Measurements from ENCODE around the gene SCLT1. TPM values are rescaled to one million over a fixed set of nuclear protein-coding genes. Genes with fewer than 3 reads are reported as not detected.

The SCLT1 gene
- polyA plus RNA-seq (2011; rRNA removed) (3.1 and 5.1 TPM in 2 replicates), polyA minus RNA-seq (2011; rRNA and poly(A)+ RNA removed) (7.2 and 8.3 TPM in 2 replicates)

DNA sequence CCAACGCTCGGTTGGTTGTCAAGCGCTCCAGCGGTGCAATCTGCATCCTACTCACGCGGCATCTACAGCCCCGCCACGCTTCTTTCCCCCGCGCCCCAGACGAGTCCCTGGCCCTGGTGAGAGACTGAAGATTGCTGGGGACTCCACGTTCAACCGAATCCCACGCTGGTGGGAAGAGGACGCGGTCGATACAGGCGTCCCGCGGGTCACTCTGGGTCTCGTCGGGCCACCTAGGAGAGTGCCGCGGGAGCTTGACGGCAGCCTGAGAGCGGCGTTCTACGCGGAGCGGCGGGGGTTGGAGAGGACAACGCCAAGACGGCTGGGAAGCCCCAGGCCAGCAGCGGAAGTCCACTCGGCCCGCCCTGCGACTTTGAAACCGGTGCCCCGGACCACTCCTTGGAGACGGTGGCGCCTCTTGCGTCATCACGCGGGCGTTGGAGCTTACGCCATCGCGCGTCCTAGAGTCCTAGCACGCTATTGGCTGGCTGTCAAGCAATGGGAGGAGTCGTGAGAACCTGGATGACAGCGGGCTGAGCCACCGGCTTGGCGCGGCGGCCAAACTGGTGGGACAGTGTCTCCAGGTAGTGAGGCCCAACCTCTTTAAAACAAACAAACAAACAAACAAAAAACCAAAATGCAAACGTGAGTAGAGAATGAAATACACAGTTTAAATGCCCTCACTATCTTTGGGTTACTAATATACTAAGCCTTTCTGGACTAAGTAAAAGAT lies at the start of gene SCLT1:
Gene SCLT1 (minus strand): TSS at position 349 of the 730 bp plus-strand sequence. CDS start 436 bp downstream, outside the sequence.
- peak within 1 kb of the TSS; percentile 61 for H3K4me3 ChIP-seq (ENCODE audit: low read depth, low read length)
- CTCF ChIA-PET = interaction anchor here (0.6 to 1.5 kb wide), 3 partner anchors 11 to 655 kb away, joined by 3 to 4 read pairs (median 3); no protein-coding TSS in a partner anchor
- TF ChIP-seq, protein P1, sequence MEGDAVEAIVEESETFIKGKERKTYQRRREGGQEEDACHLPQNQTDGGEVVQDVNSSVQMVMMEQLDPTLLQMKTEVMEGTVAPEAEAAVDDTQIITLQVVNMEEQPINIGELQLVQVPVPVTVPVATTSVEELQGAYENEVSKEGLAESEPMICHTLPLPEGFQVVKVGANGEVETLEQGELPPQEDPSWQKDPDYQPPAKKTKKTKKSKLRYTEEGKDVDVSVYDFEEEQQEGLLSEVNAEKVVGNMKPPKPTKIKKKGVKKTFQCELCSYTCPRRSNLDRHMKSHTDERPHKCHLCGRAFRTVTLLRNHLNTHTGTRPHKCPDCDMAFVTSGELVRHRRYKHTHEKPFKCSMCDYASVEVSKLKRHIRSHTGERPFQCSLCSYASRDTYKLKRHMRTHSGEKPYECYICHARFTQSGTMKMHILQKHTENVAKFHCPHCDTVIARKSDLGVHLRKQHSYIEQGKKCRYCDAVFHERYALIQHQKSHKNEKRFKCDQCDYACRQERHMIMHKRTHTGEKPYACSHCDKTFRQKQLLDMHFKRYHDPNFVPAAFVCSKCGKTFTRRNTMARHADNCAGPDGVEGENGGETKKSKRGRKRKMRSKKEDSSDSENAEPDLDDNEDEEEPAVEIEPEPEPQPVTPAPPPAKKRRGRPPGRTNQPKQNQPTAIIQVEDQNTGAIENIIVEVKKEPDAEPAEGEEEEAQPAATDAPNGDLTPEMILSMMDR (IDR thresholded peaks at IDR 0.05; ENCODE audit: insufficient read depth, low read depth, low read length) = no peak
- DNase-seq (ENCODE audit: low read depth) = peak; percentile 86
- POLR2A ChIA-PET = interaction anchor here (0.6 kb wide), 1 partner anchor 750 kb away, joined by 24 read pairs; no protein-coding TSS in a partner anchor
- H3K36me3 ChIP-seq (ENCODE audit: control insufficient read depth, insufficient read depth, low read length) = no peaks in the 10 kb centered on the region
- H3K27me3 ChIP-seq (ENCODE audit: control insufficient read depth, insufficient read depth, low read length) = no peaks in the 10 kb centered on the region

DNA sequence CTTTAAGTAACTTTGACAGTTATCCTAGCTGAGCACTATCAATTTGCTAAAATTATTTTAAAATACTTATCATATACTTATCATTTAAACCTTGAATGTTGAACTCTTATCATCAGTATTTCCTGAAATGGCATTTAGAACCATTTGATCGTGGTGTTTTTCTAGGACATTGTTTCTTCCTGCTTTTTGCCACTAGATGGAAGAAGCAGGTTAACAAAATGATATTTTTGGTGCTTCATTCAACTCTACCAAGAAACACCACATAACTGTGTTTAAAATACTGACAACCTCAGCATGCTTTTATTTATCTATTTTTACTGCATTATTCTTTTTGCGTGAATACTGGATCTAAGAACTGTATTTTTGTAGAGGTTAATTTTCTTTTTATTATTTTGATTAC lies 47.2 kb upstream of the SCLT1 start:
- Histone ChIP-seq H3K36me3 (ENCODE audit: control insufficient read depth, insufficient read depth, low read length) (no peaks in the 10 kb centered on the region), H3K27me3 (ENCODE audit: control insufficient read depth, insufficient read depth, low read length) (no peaks in the 10 kb centered on the region; the same call in 1 of the 2 replicates), H3K4me3 (ENCODE audit: low read depth, low read length) (no peak overlapping the region)
- no peak for DNase-seq (ENCODE audit: low read depth)
- CTCF ChIA-PET = interaction anchor here (1.3 kb wide), 1 partner anchor 9 kb away, joined by 4 read pairs; no protein-coding TSS in a partner anchor
- TF ChIP-seq, protein P1 (IDR thresholded peaks at IDR 0.05; ENCODE audit: insufficient read depth, low read depth, low read length) = peak; percentile 8; the same call in 1 of the 2 replicates
- POLR2A ChIA-PET = no interaction called here

DNA sequence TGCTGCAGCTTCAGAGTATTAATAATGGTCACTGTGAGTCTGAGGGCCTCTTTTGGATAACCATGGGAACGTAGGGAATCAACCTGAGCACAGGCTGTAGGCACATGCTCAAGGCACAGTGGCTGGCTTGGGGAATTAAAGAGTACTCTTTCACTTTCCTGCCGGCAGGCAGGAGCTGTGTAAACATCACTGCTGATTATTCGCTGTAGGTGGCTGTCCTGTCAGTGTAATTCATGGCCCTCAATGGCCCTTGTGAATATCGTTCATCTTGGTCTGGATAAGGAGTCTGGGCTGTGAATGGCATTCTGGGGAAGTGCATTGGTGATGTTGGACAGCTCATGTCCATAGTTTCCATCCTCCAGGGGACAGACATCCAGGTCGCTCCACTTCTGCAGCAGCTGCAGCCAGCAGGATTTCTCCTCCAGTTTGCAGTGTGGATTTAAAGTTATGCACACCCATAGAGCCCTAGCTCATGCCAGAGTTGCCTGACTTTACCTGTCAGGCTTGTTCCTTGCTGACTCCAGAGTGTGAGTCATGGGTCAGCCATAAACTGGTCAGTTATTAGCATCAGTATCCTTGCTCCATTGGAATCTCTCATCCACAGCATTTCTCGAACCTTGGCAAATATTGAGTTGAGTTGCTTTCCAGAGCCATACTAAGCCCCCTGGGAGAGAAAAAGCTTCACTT lies 45.6 kb upstream of the SCLT1 start:
- POLR2A ChIA-PET = no interaction called here
- DNase-seq (ENCODE audit: low read depth) = no peak
- no peaks in the 10 kb centered on the region for H3K36me3 ChIP-seq (ENCODE audit: control insufficient read depth, insufficient read depth, low read length)
- CTCF ChIA-PET = no interaction called here
- TF ChIP-seq, protein P1 (IDR thresholded peaks at IDR 0.05; ENCODE audit: insufficient read depth, low read depth, low read length) = no peak
- no peak overlapping the region for H3K4me3 ChIP-seq (ENCODE audit: low read depth, low read length)
- H3K27me3 ChIP-seq (ENCODE audit: control insufficient read depth, insufficient read depth, low read length) = no peaks in the 10 kb centered on the region; the same call in 1 of the 2 replicates

DNA sequence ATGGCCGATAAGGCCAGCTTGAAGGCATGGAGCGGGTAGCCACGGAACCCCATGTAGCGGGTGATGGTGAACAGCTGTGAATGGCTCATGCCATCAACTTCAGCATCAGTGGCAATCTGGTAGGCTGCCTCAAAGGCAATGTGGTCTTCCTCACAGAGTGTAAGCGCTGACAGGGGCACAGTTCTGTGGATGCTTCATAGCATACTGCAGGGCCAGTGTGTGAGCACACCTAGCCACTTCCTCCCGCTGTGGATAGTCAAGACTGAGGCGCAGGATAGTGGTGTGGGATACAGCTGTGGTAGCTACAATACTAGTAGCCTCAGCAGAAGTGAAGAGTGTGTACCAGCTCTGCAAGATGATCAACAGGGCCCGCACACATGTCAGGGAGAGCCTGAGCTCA lies 43.1 kb upstream of the SCLT1 start:
- no peaks in the 10 kb centered on the region; the same call in 1 of the 2 replicates for H3K27me3 ChIP-seq (ENCODE audit: control insufficient read depth, insufficient read depth, low read length)
- no peak for DNase-seq (ENCODE audit: low read depth)
- no peaks in the 10 kb centered on the region for H3K36me3 ChIP-seq (ENCODE audit: control insufficient read depth, insufficient read depth, low read length)
- POLR2A ChIA-PET = no interaction called here
- CTCF ChIA-PET = interaction anchor here (0.8 kb wide), 1 partner anchor 20 kb away, joined by 3 read pairs; no protein-coding TSS in a partner anchor
- H3K4me3 ChIP-seq (ENCODE audit: low read depth, low read length) = no peak overlapping the region
- TF ChIP-seq, protein P1 (IDR thresholded peaks at IDR 0.05; ENCODE audit: insufficient read depth, low read depth, low read length) = no peak

DNA sequence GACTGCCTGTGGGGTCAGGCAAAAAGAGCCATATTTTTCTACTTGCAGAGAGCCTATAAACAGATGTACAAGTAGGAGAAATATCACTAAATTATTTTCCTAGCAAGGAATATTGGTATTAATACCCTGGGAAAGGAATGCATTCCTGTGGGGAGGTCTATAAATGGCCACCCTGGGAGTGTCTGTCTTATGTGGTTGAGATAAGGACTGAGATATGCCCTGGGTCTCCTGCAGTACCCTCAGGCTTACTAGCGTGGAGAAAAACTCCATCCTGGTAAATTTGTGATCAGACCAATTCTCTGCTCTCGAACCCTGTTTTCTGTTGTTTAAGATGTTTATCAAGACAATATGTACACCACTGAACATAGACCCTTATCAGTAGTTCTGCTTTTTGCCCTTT lies 38.0 kb upstream of the SCLT1 start:
- POLR2A ChIA-PET = no interaction called here
- Histone ChIP-seq H3K36me3 (ENCODE audit: control insufficient read depth, insufficient read depth, low read length) (no peaks in the 10 kb centered on the region), H3K27me3 (ENCODE audit: control insufficient read depth, insufficient read depth, low read length) (no peaks in the 10 kb centered on the region), H3K4me3 (ENCODE audit: low read depth, low read length) (no peak overlapping the region)
- no peak for DNase-seq (ENCODE audit: low read depth)
- TF ChIP-seq, protein P1 (IDR thresholded peaks at IDR 0.05; ENCODE audit: insufficient read depth, low read depth, low read length) = no peak
- CTCF ChIA-PET = no interaction called here
